NCI-H2081 treated with DMSO at 0.1 percent for 48 hours (cell line): Measurements from ENCODE around the gene MKLN1.
"Not testable (repeated sequence)": the region's sequence is repeated elsewhere in the genome, so short reads cannot be mapped to it uniquely, and the experiment has no call there.

ENCODE experiments used
- DNase-seq: peaks from one replicate; lab custom pipeline; 2025; lab: John Stamatoyannopoulos, UW

Gene MKLN1

DNA sequence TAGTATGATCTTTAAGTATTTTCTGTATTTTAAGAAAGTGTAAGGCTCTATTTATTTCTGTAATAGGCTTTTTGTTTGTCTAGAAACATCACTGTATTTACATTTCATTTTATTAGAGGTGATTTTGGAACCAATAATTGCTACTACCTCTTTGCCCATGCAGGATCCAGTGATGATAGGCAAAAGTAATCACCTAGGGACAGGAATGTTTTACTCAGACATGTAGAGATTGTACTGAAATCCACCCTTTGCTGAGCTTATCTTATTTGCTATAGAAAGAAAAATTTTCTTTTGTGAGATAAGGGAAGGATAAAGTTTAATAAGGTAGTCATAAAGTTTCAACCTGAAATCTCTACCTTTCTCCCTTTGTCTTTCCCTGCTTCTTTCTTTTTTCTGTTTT, 73.5 kb downstream of the MKLN1 start:
- DNase-seq = no peak

DNA sequence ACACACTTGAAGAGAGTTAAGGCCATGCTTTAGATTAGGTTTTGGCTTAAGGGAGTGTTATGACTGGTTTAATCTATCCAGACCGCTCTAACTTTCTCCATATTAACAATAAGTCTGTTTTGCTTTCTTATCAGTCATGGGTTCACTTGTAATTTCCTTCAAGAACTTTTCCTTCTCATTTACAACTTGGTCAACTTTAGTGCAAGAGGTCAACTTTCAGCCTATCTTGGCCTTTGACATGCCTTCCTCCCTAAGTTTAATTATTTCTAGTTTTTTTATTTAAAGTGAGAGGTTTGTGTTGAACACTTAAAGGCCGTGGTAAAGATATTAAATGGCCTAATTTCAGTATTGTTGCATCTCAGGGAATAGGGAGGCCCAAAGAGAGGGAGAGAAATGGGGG, 75.6 kb downstream of the MKLN1 start:
- no peak for DNase-seq

GRCh38 chr7:131404226-131404911, 76.7 kb downstream of the MKLN1 start:
- DNase-seq = no peak

DNA sequence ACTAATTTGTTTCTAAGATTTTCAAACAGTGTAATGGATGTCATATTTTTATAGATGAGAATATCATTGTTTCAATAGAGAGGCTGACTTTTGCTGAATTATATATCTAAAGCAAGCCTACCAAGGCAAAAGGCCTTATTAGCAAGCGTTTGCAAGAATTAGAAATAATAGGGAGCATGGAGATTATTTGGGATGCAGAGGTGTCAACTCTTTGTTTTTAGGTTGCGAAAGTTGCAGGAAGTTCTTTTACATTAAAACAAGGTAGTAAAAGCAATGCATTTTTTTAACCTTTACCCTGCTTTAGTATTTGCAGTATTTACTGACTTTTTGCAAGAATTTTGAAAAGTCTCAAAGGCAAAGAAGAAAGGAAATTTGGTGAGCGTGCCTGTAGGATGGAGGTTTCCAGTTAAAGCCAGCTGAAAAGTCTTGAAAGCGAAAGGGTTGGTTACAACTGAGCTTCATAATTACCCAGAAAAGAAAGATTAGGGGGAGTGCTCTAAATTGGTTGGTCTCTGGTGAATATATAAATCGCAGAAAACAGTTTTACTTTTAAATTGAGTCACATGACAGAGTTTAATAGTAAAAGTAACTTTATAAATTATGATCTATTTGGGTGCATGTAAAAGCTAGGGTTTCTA, 81.6 kb downstream of the MKLN1 start:
- DNase-seq = no peak

DNA sequence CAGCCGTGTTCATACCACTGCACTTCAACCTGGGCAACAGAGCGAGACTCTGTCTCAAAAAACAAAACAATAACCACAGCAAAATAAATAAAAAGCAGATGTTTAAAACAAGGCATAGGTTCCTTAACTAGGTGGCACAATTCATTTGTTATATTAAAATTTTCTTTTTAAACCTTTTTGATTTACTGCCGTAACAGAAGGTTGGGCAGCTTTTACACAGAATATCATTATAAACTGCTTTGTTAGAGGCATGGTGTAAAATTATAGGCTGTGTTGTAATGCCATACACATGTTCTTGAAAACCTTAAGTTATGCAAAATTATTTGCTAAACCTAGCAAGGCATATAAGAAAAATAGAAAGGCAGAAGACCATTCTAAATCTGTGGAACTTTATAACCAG, 84.4 kb downstream of the MKLN1 start:
- DNase-seq = no peak

DNA sequence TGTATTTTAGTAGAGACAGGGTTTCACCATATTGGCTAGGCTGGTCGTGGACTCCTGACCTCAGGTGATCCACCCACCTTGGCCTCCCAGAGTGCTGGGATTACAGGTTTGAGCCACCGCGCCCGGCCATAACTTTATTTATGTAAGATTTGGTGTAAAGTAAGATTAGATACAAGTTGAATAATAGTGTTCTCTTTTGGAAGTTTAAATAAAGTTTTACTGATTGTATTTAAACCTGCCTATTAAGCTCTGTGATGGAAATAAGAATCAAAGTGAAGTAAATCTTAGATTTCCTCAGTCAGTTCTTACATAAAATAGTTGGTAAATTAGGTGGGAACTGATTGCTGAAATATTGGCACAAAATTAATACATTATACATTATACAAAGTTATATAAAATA, 86.0 kb downstream of the MKLN1 start:
- no peak for DNase-seq

DNA sequence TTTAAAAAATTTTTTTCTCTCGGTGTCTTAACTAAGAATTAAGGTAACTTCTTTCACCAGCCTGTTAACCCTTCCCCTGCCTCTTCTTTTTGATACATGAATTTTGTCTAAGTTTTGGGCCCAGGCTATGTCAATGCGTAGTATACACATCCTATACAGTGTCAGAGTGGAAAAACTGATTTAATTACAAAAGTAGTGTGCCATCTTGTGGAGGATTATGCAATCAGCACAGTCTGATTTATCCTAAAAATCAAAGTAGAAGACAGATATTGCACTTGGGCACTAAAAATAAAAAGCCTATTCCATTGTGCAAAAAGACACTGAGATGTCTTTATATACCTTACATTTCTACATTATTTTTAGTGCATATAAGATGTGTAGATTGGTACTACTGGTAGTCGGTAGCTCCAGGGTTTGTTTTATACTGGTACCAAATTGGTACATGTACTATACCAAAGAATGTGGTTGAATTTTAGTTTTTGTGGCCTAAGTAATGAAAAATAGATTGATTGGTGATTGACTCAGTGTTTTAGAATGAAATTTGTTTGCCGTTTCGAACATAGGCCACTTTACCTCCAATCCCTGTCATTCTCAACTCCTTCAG, 96.6 kb downstream of the MKLN1 start:
- peak; percentile 18 for DNase-seq

GRCh38 chr7:131425992-131426391, 98.3 kb downstream of the MKLN1 start:
- DNase-seq = no peak

GRCh38 chr7:131430826-131431225, 103.2 kb downstream of the MKLN1 start:
- not testable (repeated sequence) for DNase-seq

GRCh38 chr7:131431289-131431688, 103.6 kb downstream of the MKLN1 start:
- peak; percentile 42 for DNase-seq

DNA sequence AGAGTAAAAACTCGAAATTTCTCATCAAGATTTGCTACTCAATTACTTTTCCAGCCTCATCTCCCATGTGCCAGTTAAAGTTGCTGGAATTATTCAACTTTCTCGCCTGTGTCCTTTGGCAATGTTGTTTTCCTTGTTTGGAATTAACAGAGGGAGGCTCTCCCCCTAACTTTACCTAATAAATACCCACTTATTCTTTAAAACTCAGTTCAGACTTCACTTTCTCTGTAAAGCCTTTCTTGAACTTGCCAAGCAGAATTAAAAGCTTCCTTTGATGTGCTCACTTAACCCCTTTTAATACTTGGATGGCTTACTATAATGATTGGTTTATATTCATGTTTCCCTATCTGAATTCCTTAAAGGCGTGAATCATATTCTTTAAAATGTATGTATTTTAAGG, 104.1 kb downstream of the MKLN1 start:
- DNase-seq = no peak

DNA sequence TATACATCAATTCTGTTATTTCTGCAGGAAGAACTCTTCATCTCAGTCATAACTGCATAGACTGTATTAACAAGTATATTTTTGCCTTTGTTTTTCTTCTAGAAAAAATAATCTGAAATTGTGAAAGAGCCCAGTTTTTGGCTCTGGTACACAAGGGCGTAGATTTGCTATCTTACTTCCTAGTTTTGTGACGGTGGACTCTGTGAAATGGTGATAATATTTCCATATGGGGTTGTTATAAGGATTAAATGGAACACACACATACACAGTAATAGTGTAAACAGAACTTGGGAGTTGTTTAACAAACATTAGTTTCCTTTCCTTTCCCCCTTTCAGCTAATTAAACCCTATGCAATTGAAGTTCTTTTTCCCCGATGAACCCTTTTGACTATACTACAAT, 108.7 kb downstream of the MKLN1 start:
- no peak for DNase-seq

- DNase-seq = no peak
These were observed 111.3 kb downstream of the MKLN1 start for GRCh38 chr7:131438969-131439368.

GRCh38 chr7:131443496-131443895, 115.8 kb downstream of the MKLN1 start:
- no peak for DNase-seq

- no peak for DNase-seq
These were observed 117.0 kb downstream of the MKLN1 start for GRCh38 chr7:131444683-131445082.

GRCh38 chr7:131449373-131449902, 121.8 kb downstream of the MKLN1 start:
- no peak for DNase-seq

- no peak for DNase-seq
These were observed 126.8 kb downstream of the MKLN1 start for GRCh38 chr7:131454498-131454897.

DNA sequence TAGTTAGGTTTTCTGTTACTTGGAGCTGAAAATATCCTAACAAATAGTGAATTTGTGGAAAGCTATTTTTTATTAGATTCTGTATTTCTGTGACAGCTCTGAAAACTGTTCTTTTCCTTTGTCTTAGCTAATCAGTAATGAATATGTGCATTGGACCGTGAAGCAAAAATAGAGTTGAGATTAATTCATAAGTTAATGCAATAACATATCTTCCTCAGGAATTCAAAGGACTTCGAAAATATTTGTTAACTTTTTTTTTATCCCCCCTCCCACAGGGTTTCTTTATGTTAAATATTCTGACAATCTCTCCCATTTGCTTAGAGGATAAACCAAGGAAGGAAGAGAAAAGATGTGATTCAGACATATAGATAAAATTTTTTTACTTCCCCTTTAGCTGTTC, 127.3 kb downstream of the MKLN1 start:
- no peak for DNase-seq

- DNase-seq = no peak
These were observed 127.9 kb downstream of the MKLN1 start for GRCh38 chr7:131455546-131455945.

DNA sequence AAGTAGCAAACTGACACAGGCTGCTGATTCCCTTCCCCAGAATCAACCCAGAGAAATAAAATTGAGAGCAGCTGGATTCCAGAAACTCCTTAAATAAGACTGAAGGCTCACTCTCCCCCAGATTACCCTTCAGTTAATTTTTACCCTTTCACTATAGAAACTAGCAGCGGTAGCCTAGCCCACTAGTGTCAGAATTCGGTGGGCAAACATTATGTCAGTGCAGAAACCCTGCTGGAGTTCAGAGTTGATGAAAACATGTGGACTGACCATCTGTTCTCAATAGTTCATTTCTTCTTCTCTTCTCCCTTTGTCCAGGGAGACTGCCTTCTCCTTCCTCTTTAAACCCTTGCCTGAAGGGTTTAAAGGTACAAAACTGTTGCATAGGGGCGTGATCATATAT, 128.7 kb downstream of the MKLN1 start:
- no peak for DNase-seq

DNA sequence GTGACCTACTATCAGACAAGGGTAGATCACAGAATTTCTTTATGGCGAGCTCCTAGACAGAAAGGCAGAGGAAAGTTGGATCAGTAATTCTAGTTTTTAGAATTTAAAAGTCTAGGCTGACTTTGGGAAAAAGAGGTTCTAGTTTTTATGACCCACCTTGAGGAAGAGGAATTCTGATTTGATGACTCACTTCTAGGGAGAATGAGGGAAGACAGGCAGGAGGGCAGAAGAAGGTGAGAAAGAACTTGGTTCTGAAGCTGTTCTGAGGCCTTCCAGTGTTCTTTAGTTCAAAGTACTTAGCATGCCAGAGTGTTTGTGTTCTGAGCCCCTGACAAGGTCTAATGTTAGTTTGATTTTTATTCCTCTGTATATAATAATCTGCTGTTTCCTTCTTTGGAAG, 131.6 kb downstream of the MKLN1 start:
- no peak for DNase-seq

DNA sequence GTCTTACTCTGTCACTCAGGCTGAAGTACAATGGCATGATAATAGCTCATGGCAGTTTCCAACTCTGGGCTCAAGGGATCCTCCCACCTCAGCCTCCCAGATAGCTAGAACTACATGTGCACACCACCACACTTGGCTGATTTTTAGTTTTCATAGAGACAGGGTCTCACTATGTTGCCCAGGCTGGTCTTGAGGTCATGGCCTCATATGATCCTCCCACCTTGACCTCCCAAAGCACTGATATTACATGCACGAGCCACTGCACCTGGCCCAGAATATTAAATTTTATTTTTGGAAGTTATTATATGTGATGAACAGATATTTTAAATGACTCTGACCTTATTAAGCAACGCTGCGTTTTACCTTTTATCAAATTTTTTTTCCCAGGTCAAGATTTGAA, 134.4 kb downstream of the MKLN1 start:
- no peak for DNase-seq

DNA sequence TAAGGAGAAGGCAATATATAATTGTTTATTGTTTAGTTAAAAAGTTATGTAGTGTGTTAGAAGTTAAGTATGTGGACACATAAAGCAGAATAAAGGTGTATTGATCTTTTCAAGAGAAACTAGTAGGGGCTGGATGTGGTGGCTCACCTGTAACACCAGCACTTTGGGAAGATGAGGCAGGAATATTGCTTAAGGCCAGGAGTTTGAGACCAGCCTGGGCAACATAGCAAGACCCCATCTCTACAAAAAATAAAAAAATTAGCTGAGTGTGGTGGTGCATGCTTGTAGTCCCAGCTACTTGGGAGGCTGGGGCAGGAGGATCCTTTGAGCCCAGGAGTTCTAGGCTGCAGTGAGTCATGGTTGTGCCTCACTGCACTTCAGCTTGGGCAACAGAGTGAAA, 135.0 kb downstream of the MKLN1 start:
- DNase-seq = not testable (repeated sequence)
